WTC11 (cell line): ENCODE results near the gene KNL1. TPM values are rescaled to one million over a fixed set of nuclear protein-coding genes. Genes with fewer than 3 reads are reported as not detected.

Experiments used
- ATAC-seq: fragments of 200-7000 bp; cut with Tn5 transposase; 2 replicates; pipeline ENCODE4 v1.10.0; 2021; ENCODE audit warnings: mild to moderate bottlenecking, moderate library complexity
- CTCF ChIA-PET: fragments of 300-600 bp; sonication (Branson Sonifier 250); formaldehyde crosslinking; loops from one replicate; lab custom pipeline; 2021; ENCODE audit warnings: antibody characterized with exemption; lab: Charles Lee
- POLR2A ChIA-PET: fragments of 350-600 bp; sonication (Branson Sonifier 250); formaldehyde crosslinking; loops from one replicate; lab custom pipeline; 2021; ENCODE audit warnings: antibody characterized with exemption; lab: Charles Lee
- DNase-seq: peaks from one replicate; pipeline ENCODE4 v3.0.0; 2021; ENCODE audit warnings: low spot score
- H3K27ac Mint-ChIP-seq: 2 replicates; pipeline ENCODE4 v1.8.0; 2021; ENCODE audit warnings: mixed read lengths
- H3K27me3 Mint-ChIP-seq: 2 replicates; pipeline ENCODE4 v1.8.0; 2021; ENCODE audit warnings: low read depth, mild to moderate bottlenecking, moderate library complexity, mixed read lengths
- H3K36me3 Mint-ChIP-seq: 2 replicates; pipeline ENCODE4 v1.8.0; 2021; ENCODE audit warnings: mixed read lengths
- H3K4me1 Mint-ChIP-seq: 2 replicates; pipeline ENCODE4 v1.8.0; 2022; ENCODE audit warnings: mixed read lengths
- H3K4me3 Mint-ChIP-seq: 2 replicates; pipeline ENCODE4 v1.8.0; 2021; ENCODE audit warnings: mild to moderate bottlenecking, moderate library complexity, mixed read lengths
- H3K9me3 Mint-ChIP-seq: 2 replicates; pipeline ENCODE4 v1.8.0; 2021; ENCODE audit warnings: mixed read lengths
- ATF6 ChIP-seq: sonication (generic); formaldehyde crosslinking; IDR thresholded peaks from 2 replicates; pipeline ENCODE4 v1.8.1; 2023; ENCODE audit warnings: mild to moderate bottlenecking, missing genetic modification reagents
- CBFB ChIP-seq: sonication (generic); formaldehyde crosslinking; IDR thresholded peaks from 2 replicates; pipeline ENCODE4 v1.8.1; 2022; ENCODE audit warnings: mild to moderate bottlenecking, low read depth, missing genetic modification reagents
- EMX1 ChIP-seq: fragments of 250-450 bp; sonication (Bioruptor Pico); IDR thresholded peaks from 2 replicates; pipeline ENCODE4 v1.8.0; 2021; ENCODE audit warnings: mild to moderate bottlenecking
- GTF2I ChIP-seq: fragments of 250-450 bp; sonication (Bioruptor Pico); conservative IDR thresholded peaks from 2 replicates; pipeline ENCODE4 v1.4.0; 2021; ENCODE audit warnings: mild to moderate bottlenecking
- KAT7 ChIP-seq: sonication (generic); formaldehyde crosslinking; IDR thresholded peaks from 2 replicates; pipeline ENCODE4 v1.8.1; 2023; ENCODE audit warnings: missing genetic modification reagents, mild to moderate bottlenecking, borderline replicate concordance
- NFE2L1 ChIP-seq: sonication (generic); formaldehyde crosslinking; IDR thresholded peaks from 2 replicates; pipeline ENCODE4 v1.8.1; 2023; ENCODE audit warnings: missing genetic modification reagents
- NR2C2 ChIP-seq: sonication (generic); formaldehyde crosslinking; IDR thresholded peaks from 2 replicates; pipeline ENCODE4 v1.8.0; 2022; ENCODE audit warnings: mild to moderate bottlenecking, missing genetic modification reagents
- NR3C1 ChIP-seq: sonication (generic); formaldehyde crosslinking; conservative IDR thresholded peaks from 2 replicates; pipeline ENCODE4 v1.8.1; 2023; ENCODE audit warnings: low read depth, mild to moderate bottlenecking, missing genetic modification reagents
- PRRX2 ChIP-seq: fragments of 250-450 bp; sonication (Bioruptor Pico); IDR thresholded peaks from 2 replicates; pipeline ENCODE4 v1.8.0; 2021; ENCODE audit warnings: mild to moderate bottlenecking
- RORB ChIP-seq: fragments of 250-450 bp; sonication (Bioruptor Pico); IDR thresholded peaks from 2 replicates; pipeline ENCODE4 v1.9.0; 2021; ENCODE audit warnings: mild to moderate bottlenecking
- SMAD3 ChIP-seq: sonication (generic); formaldehyde crosslinking; IDR thresholded peaks from 2 replicates; pipeline ENCODE4 v1.8.0; 2022; ENCODE audit warnings: missing genetic modification reagents, mild to moderate bottlenecking, borderline replicate concordance
- TCF7 ChIP-seq: sonication (generic); formaldehyde crosslinking; IDR thresholded peaks from 2 replicates; pipeline ENCODE4 v1.8.0; 2022; ENCODE audit warnings: mild to moderate bottlenecking, low read depth, missing genetic modification reagents, moderate library complexity
- TP53 ChIP-seq: sonication (generic); formaldehyde crosslinking; IDR thresholded peaks from 2 replicates; pipeline ENCODE4 v1.8.1; 2023; ENCODE audit warnings: mild to moderate bottlenecking, missing genetic modification reagents
- USF2 ChIP-seq: sonication (generic); formaldehyde crosslinking; IDR thresholded peaks from 2 replicates; pipeline ENCODE4 v1.8.1; 2023; ENCODE audit warnings: mild to moderate bottlenecking, missing genetic modification reagents, moderate library complexity
- ZNF121 ChIP-seq: sonication (generic); formaldehyde crosslinking; IDR thresholded peaks from 2 replicates; pipeline ENCODE4 v1.8.0; 2023; ENCODE audit warnings: missing genetic modification reagents
- ZNF396 ChIP-seq: fragments of 250-450 bp; sonication (Bioruptor Pico); IDR thresholded peaks from 2 replicates; pipeline ENCODE4 v1.8.0; 2021; ENCODE audit warnings: mild to moderate bottlenecking, moderate library complexity, borderline replicate concordance
- total RNA-seq: library from RNA; stranded (reverse); gene quantifications from 3 replicates; pipeline ENCODE4 v1.2.3, GENCODE V29; 2021
- TF ChIP-seq, protein P1 (sequence below): fragments of 200-600 bp; IDR thresholded peaks from 2 replicates; pipeline ENCODE4 v1.8.0; 2022; ENCODE audit warnings: antibody characterized with exemption
- TF ChIP-seq, protein P2 (sequence below): sonication (generic); formaldehyde crosslinking; IDR thresholded peaks from 2 replicates; pipeline ENCODE4 v1.8.1; 2022; ENCODE audit warnings: low read depth, mild to moderate bottlenecking, moderate library complexity, missing genetic modification reagents, borderline replicate concordance
- TF ChIP-seq, protein P3 (sequence below): sonication (generic); formaldehyde crosslinking; IDR thresholded peaks from 2 replicates; pipeline ENCODE4 v1.8.0; 2022; ENCODE audit warnings: mild to moderate bottlenecking, missing genetic modification reagents
- TF ChIP-seq, protein P4 (sequence below): sonication (generic); formaldehyde crosslinking; IDR thresholded peaks from 2 replicates; pipeline ENCODE4 v1.8.1; 2023; ENCODE audit warnings: mild to moderate bottlenecking, missing genetic modification reagents, moderate library complexity
- TF ChIP-seq, protein P5 (sequence below): sonication (generic); formaldehyde crosslinking; IDR thresholded peaks from 2 replicates; pipeline ENCODE4 v1.8.0; 2022; ENCODE audit warnings: mild to moderate bottlenecking, missing genetic modification reagents

The KNL1 gene
- total RNA-seq, 1 experiment from 2014 or later, result 24.0 TPM

DNA sequence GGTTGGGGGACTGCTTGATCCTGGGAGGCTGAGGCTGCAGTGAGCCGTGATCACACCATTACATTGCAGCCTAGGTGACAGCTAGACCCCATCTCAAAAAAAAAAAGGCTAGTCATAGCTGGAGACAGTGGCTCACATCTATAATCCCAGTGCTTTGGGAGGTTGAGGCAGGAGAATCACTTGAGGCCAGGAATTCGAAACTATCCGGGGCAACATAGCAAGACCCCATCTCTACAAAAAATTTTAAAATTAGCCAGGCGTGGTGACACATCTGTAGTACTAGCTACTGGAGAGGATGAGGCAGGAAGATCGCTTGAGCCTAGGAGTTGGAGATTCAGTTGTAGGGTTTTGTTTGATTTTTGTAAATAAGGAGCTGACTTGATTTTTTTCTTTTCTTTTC, 45.6 kb downstream of the KNL1 start (continued):
- TF ChIP-seq, protein P1, sequence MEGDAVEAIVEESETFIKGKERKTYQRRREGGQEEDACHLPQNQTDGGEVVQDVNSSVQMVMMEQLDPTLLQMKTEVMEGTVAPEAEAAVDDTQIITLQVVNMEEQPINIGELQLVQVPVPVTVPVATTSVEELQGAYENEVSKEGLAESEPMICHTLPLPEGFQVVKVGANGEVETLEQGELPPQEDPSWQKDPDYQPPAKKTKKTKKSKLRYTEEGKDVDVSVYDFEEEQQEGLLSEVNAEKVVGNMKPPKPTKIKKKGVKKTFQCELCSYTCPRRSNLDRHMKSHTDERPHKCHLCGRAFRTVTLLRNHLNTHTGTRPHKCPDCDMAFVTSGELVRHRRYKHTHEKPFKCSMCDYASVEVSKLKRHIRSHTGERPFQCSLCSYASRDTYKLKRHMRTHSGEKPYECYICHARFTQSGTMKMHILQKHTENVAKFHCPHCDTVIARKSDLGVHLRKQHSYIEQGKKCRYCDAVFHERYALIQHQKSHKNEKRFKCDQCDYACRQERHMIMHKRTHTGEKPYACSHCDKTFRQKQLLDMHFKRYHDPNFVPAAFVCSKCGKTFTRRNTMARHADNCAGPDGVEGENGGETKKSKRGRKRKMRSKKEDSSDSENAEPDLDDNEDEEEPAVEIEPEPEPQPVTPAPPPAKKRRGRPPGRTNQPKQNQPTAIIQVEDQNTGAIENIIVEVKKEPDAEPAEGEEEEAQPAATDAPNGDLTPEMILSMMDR, result no peak

DNA sequence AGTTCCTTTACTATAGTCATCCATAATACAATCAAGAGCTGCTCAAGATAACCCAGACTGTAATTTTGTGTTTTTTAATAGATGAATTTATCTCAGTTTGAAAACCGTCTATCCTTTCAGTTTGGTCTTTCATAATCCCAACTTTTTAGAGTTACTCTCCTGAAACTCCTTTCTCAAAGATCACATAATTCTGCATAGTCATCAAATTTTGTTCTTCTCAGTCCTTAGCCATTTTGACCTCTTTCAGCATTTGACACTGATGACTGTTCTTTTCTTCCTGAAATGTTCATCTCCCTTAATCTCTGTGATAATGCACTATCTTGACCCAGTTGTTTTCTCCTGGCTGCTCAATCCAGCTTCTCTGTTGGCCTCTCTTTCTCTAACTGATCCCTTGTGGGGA, 53.5 kb downstream of the KNL1 start:
- Mint-ChIP-seq H3K27ac (peak overlapping the region; percentile 5; the same call in 1 of the 2 replicates), H3K4me3 (no peak overlapping the region), H3K36me3 (peaks cover 8% of the 10 kb centered on the region), H3K27me3 (no peaks in the 10 kb centered on the region), H3K9me3 (no peaks in the 10 kb centered on the region), H3K4me1 (no peaks in the 10 kb centered on the region)
- DNase-seq (no peak), ATAC-seq (no peak)
- no peak for TF ChIP-seq ZNF121 (CRISPR knock-in tag)
- no peak for TF ChIP-seq PRRX2 (CRISPR knock-in tag)
- TF ChIP-seq, protein P2, sequence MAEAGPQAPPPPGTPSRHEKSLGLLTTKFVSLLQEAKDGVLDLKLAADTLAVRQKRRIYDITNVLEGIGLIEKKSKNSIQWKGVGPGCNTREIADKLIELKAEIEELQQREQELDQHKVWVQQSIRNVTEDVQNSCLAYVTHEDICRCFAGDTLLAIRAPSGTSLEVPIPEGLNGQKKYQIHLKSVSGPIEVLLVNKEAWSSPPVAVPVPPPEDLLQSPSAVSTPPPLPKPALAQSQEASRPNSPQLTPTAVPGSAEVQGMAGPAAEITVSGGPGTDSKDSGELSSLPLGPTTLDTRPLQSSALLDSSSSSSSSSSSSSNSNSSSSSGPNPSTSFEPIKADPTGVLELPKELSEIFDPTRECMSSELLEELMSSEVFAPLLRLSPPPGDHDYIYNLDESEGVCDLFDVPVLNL (CRISPR knock-in tag), result no peak
- TF ChIP-seq ZNF396 (CRISPR knock-in tag), result no peak
- no peak for TF ChIP-seq NR3C1 (CRISPR knock-in tag)
- TF ChIP-seq TP53, result no peak
- no peak for TF ChIP-seq KAT7 (CRISPR knock-in tag)
- no peak for TF ChIP-seq EMX1 (CRISPR knock-in tag)
- TF ChIP-seq, protein P3, sequence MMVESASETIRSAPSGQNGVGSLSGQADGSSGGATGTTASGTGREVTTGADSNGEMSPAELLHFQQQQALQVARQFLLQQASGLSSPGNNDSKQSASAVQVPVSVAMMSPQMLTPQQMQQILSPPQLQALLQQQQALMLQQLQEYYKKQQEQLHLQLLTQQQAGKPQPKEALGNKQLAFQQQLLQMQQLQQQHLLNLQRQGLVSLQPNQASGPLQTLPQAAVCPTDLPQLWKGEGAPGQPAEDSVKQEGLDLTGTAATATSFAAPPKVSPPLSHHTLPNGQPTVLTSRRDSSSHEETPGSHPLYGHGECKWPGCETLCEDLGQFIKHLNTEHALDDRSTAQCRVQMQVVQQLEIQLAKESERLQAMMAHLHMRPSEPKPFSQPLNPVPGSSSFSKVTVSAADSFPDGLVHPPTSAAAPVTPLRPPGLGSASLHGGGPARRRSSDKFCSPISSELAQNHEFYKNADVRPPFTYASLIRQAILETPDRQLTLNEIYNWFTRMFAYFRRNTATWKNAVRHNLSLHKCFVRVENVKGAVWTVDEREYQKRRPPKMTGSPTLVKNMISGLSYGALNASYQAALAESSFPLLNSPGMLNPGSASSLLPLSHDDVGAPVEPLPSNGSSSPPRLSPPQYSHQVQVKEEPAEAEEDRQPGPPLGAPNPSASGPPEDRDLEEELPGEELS (CRISPR knock-in tag), result no peak
- TF ChIP-seq, protein P4, sequence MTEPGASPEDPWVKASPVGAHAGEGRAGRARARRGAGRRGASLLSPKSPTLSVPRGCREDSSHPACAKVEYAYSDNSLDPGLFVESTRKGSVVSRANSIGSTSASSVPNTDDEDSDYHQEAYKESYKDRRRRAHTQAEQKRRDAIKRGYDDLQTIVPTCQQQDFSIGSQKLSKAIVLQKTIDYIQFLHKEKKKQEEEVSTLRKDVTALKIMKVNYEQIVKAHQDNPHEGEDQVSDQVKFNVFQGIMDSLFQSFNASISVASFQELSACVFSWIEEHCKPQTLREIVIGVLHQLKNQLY (CRISPR knock-in tag), result no peak
- no peak for TF ChIP-seq ATF6 (CRISPR knock-in tag)
- no peak for TF ChIP-seq TCF7 (CRISPR knock-in tag)
- no peak for TF ChIP-seq NR2C2 (CRISPR knock-in tag)
- TF ChIP-seq GTF2I (CRISPR knock-in tag), result no peak
- no peak for TF ChIP-seq NFE2L1
- POLR2A ChIA-PET, result no interaction called here
- CTCF ChIA-PET, result interaction anchor here (0.6 to 1.2 kb wide), 4 partner anchors 58 to 245 kb away, joined by 3 to 6 read pairs (median 3); no protein-coding TSS in a partner anchor

DNA sequence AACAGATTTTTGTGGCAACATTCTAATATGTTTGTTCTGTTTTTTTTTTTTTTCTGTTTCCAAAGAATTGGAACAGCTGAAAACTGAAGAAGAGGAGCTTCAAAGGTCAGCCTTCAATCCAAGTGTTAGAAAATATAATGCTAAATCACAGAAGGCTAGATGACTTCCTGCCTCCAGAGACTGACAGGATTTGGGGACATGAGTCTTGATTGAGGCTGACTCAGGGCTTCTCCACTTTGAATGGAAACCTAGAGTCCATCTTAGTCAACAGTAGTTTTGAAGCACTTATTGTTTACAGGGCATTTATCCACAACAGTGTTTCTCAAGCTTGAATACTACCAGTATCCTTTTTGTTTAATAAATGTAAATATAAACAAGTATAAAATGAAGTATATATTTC, 56.4 kb downstream of the KNL1 start:
- no peaks in the 10 kb centered on the region for H3K9me3 Mint-ChIP-seq
- peaks cover 20% of the 10 kb centered on the region for H3K36me3 Mint-ChIP-seq
- POLR2A ChIA-PET, result interaction anchor here (0.7 kb wide), 1 partner anchor 531 kb away, joined by 3 read pairs; no protein-coding TSS in a partner anchor
- H3K27me3 Mint-ChIP-seq, result no peaks in the 10 kb centered on the region
- DNase-seq (no peak), ATAC-seq (no peak)
- no peaks in the 10 kb centered on the region for H3K4me1 Mint-ChIP-seq
- CTCF ChIA-PET, result interaction anchor here (0.7 kb wide), 1 partner anchor 255 kb away, joined by 3 read pairs; no protein-coding TSS in a partner anchor
- no peak overlapping the region for H3K27ac Mint-ChIP-seq
- no peak overlapping the region for H3K4me3 Mint-ChIP-seq
- TF ChIP-seq, protein P5, sequence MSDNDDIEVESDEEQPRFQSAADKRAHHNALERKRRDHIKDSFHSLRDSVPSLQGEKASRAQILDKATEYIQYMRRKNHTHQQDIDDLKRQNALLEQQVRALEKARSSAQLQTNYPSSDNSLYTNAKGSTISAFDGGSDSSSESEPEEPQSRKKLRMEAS (CRISPR knock-in tag), result no peak
- TF ChIP-seq RORB (no peak), USF2 (CRISPR knock-in tag) (no peak), TP53 (no peak), SMAD3 (CRISPR knock-in tag) (no peak), PRRX2 (CRISPR knock-in tag) (no peak), EMX1 (CRISPR knock-in tag) (no peak), CBFB (CRISPR knock-in tag) (no peak)
- TF ChIP-seq, protein P1, result no peak
